Measurements from ENCODE around the gene SERINC1. TPM values are rescaled to one million over a fixed set of nuclear protein-coding genes. Genes with fewer than 3 reads are reported as not detected.
"Not testable (repeated sequence)": the region's sequence is repeated elsewhere in the genome, so short reads cannot be mapped to it uniquely, and the experiment has no call there.

SERINC1 gene
- total RNA-seq, 1 donor from 2014 or later: 246 TPM

GRCh38 chr6:122476131-122476530, 4.5 kb upstream of the SERINC1 start:
- Histone ChIP-seq H3K27me3 (no peaks in the 10 kb centered on the region), H3K9me3 (no peaks in the 10 kb centered on the region), H3K36me3 (no peaks in the 10 kb centered on the region), H3K4me1 (peaks cover 5% of the 10 kb centered on the region), H3K4me3 (no peak overlapping the region), H3K27ac (no peak overlapping the region)
- intact Hi-C loops (cut with DNase I): no loop called here
- ATAC-seq (no peak), DNase-seq (no peak)
- peak; percentile 45 for TF ChIP-seq CTCF (IDR thresholded peaks at IDR 0.05)

- Histone ChIP-seq H3K27ac (peak overlapping the region; percentile 97), H3K4me1 (peaks cover 23% of the 10 kb centered on the region), H3K27me3 (no peaks in the 10 kb centered on the region), H3K4me3 (peak overlapping the region; percentile 73), H3K9me3 (no peaks in the 10 kb centered on the region), H3K36me3 (no peaks in the 10 kb centered on the region)
- intact Hi-C loops (cut with DNase I): no loop called here
- DNase-seq (no peak), ATAC-seq (peak; percentile 50)
- no peak for TF ChIP-seq CTCF (IDR thresholded peaks at IDR 0.05)
Measured at GRCh38 chr6:122472022-122472340, 374 bp upstream of the SERINC1 start.

DNA sequence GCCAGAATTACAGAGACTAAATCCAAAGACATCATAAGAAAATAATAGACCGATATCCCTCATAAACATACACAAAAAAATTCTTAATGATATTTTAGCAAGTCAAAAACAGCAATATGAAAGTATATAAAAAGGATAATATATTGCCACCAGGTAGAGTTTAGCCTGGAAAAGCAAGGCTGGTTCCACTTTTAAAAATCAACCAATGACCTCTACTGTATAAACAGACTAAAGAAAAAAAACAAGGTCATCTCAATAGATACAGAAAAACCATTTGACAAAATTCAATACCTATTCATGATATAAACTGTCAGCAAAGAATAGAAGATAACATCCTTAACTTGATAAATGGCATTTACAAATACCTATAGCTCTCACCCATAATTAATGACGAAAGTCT, 9.7 kb downstream of the SERINC1 start:
- H3K4me3 ChIP-seq: no peak overlapping the region
- H3K27ac ChIP-seq: no peak overlapping the region
- no peak for DNase-seq
- intact Hi-C loops (cut with DNase I): no loop called here
- peaks cover 53% of the 10 kb centered on the region for H3K4me1 ChIP-seq
- peaks cover 24% of the 10 kb centered on the region for H3K36me3 ChIP-seq
- ATAC-seq: no peak
- H3K9me3 ChIP-seq: no peaks in the 10 kb centered on the region
- H3K27me3 ChIP-seq: no peaks in the 10 kb centered on the region
- TF ChIP-seq CTCF (IDR thresholded peaks at IDR 0.05): no peak

GRCh38 chr6:122459865-122460416, 11.7 kb downstream of the SERINC1 start:
- H3K9me3 ChIP-seq; ATAC-seq; DNase-seq; intact Hi-C loops (cut with DNase I); H3K27ac ChIP-seq; H3K27me3 ChIP-seq; H3K4me3 ChIP-seq: not testable (repeated sequence)
- peaks cover 46% of the 10 kb centered on the region for H3K4me1 ChIP-seq
- H3K36me3 ChIP-seq: peaks cover 32% of the 10 kb centered on the region

GRCh38 chr6:122459240-122459639, 12.4 kb downstream of the SERINC1 start:
- intact Hi-C loops (cut with DNase I): no loop called here
- no peak overlapping the region for H3K4me3 ChIP-seq
- H3K36me3 ChIP-seq: peaks cover 39% of the 10 kb centered on the region
- no peak for TF ChIP-seq CTCF (IDR thresholded peaks at IDR 0.05)
- H3K27me3 ChIP-seq: no peaks in the 10 kb centered on the region
- H3K4me1 ChIP-seq: peaks cover 40% of the 10 kb centered on the region
- no peak overlapping the region for H3K27ac ChIP-seq
- no peaks in the 10 kb centered on the region for H3K9me3 ChIP-seq
- DNase-seq (no peak), ATAC-seq (no peak)

DNA sequence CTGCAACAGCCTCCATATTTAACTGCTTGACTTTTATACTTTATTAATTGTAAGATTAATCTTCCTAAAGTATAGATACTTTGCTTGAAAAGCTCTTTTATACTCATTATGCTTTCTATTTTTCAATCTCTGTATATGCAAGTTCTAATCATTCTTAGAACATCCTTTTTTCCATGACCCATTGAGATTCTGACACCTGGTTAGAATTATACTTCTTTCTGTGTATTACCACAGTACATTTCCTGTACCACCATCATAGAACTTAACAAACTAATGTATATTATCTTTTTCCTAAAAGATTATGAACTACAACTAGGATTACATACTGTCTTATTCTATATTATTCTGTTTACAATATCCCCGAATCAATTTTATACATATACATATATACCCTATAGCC, 13.5 kb downstream of the SERINC1 start:
- H3K36me3 ChIP-seq: peaks cover 50% of the 10 kb centered on the region
- intact Hi-C loops (cut with DNase I): no loop called here

GRCh38 chr6:122455116-122455515, 16.5 kb downstream of the SERINC1 start:
- H3K27ac ChIP-seq; H3K27me3 ChIP-seq; DNase-seq; ATAC-seq; H3K4me3 ChIP-seq; H3K9me3 ChIP-seq; intact Hi-C loops (cut with DNase I): not testable (repeated sequence)
- H3K36me3 ChIP-seq: peaks cover 80% of the 10 kb centered on the region
- peaks cover 21% of the 10 kb centered on the region for H3K4me1 ChIP-seq

More for the DNA sequence above, 13.5 kb downstream of the SERINC1 start:
- H3K27ac ChIP-seq: no peak overlapping the region
- H3K4me3 ChIP-seq: no peak overlapping the region
- H3K4me1 ChIP-seq: peaks cover 40% of the 10 kb centered on the region
- DNase-seq: no peak
- TF ChIP-seq CTCF (IDR thresholded peaks at IDR 0.05): no peak
- no peak for ATAC-seq
- no peaks in the 10 kb centered on the region for H3K9me3 ChIP-seq
- H3K27me3 ChIP-seq: no peaks in the 10 kb centered on the region

Data from upper lobe of right lung (tissue), 1 donor.